HG03342 (cell line): ENCODE results near the gene TNIK.
"Not testable (repeated sequence)": the region's sequence is repeated elsewhere in the genome, so short reads cannot be mapped to it uniquely, and the experiment has no call there.

Experiments
- ATAC-seq: cut with Tn5 transposase; IDR thresholded peaks from one replicate; pipeline ENCODE4 v1.9.1; 2021; ENCODE audit warnings: mild to moderate bottlenecking, moderate library complexity; ENCODE audit not compliant: unreplicated experiment

Gene TNIK

DNA sequence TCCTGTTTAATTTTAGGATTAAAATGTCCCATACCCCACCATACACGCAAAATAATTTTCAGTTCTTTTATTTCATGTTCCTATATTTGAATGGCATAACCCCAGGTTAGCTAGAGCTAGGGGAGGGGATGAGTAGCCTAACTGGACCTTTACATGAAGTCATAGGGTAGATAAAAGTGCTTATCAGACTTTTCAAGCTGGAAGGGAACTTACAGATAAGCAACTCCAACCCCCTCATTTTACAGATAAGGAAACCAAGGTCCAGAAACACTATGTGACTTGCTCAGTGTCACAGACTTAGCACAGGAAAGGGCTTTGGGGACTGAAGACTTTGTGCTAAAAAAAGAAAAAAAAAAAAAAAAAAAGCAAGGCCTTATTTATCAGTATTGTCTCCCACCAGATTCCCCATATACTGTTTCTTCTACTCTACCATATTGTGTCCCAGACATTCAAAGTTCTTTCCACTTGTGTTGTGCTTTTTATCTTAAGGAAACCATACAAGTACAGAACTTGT, 10.6 kb upstream of the TNIK start:
- ATAC-seq, result no peak

DNA sequence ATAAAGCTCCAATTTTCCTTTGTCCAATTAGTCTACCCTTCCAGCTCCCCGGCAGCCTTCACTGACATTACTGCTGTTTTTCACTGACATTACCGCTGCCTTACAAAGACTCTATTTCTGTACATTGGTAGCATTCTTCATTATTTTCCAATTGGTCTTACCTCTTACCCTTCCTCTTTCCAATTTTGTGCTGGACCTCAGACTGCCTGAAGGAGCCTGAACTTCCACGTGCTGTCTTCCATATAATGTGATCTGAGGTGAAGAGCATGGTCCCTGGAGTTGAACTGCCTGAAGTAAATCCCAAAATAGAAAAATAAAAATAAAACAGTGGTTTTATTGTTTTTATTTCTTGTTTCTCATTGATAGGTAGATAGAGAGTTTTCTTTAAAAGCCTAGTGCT, 9.2 kb upstream of the TNIK start:
- no peak for ATAC-seq

DNA sequence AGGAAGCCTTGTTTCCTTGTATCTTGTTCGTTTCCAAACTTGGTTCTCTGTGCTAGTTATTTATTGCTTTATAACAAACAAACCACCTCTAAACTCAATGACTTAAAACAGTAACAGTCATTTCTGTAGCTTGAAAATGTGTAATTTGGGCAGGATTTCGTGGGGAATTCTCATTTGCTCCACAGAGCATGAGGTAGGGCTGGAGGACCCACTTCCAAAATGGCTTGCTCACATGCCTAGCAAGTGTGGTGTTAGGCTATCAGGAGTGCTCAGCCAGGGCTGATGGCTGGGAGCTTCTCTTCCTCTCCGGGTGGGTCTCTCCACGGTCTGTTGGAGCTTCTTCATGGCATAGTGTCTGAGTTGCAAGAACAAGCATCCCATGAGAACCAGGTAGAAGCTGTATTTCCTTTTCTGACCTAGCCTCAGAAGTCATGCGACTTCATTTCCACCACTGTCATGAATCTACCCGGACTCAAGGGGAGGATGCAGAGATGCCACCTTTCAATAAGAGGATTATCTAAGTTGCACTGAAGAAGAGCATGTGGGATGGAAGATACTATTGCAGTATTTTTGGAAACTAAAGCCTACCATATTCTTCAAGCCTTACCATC, 8.2 kb upstream of the TNIK start:
- no peak for ATAC-seq

DNA sequence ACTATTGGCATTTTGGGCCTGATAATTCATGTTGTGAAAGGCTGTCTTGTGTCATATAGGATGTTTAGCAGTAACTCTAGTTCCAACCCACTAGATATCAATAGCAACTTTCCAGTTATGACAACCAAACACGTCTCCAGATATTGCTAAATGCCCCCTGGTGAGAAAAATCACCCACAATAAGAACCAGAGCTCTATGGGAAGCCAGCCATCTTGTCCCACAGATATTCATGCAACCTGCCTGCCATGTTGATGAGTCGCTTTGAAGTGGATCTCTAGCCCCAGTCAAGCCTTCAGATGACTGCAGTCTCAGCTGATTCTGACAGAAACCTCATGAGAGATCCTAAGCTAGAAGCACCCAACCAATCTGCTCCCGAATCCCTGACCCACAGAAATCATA, 5.6 kb upstream of the TNIK start:
- ATAC-seq, result no peak

DNA sequence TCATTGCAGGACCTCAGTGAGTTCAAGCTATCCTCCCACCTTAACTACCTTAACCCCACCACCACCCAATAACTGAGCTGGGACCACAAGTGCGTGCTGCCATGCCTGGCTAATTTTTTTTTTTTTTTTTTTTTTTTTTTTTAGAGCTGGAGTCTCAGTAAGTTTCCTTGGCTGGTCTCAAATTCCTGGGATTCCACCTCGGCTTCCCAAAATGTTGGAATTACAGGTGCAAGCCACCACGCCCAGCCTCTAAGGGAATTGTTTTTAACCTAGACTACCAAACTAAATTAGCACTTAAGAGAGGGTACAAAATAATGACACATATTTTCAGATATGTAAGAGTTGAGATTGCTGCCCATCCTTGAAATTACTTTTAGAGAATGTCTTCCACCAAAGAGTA, 4.3 kb upstream of the TNIK start:
- ATAC-seq, result no peak

DNA sequence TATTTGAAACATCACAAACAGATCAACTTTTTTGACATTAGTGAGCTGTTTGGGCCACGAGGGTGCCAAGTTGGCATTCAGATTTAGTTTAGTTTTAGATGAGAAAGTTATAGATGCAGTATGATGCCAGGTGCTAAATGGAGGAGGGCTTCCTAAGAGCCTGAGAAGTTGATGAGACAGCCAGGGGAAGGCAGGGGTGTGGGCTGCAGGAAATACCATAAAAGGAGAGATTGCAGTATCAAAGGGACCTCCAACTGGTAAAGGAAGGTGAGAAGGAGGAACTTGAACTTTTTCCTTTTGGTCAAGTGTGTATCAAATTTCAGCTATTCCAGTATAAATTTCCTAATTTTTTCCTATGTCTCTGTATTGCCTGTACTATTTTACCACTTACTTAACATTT, 2.0 kb upstream of the TNIK start:
- no peak for ATAC-seq

DNA sequence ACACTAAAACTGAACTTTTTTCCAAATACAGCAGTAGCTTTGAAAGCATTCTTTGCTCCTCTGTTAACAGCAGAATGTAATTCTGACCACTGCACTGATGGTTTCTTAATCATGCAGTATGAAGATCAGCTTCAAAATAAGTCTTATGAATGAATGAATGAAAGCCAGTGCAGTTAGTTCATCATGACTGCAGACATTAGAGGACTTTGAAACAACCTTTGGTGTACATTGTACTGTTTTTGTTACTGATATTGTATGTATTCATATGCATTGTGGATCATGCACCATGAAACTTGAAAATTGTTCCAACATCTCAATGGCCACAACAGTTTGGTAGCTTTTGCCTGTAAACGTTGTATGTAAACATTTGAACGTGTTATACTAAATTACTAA, 1.3 kb upstream of the TNIK start:
- ATAC-seq, result no peak

DNA sequence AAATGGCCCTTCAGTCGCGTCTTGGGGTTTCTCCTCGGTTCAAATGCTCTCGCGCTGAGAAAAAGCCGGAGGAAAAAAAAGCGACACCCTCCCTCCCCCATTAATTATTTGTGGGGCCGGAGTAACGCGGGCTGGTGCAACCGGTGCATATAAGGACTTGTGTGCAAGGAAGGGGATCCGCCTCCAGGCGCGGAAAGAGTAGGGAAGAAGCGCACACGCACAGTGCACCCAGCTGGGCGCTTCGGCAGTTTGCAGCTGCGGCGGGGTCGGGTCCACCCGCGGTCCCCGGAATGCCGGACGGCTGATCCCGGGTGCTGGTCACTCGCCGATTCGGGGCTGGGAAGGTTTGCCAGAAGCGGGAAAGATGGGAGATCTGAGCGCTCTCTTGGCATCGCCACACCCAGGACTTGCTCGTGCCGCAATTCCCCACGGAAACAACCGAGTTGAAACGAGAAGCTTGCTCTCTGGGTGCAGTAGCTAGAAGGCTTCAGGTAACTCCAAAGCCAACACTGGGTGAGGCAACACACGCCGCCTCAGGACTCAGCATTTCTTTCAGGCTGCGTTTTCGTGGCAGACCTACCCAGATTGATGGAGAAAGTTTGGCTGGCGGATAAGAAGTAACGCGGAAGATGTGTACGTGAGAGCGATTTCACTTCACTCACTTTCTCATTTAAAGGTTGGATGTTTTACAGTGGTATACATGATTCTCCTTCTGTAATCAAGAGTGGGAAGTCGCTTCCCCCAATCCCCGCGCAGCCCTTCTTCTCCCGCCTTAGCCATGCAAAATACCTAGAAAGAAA, 720 bp upstream of the TNIK start:
- peak; percentile 28 for ATAC-seq

DNA sequence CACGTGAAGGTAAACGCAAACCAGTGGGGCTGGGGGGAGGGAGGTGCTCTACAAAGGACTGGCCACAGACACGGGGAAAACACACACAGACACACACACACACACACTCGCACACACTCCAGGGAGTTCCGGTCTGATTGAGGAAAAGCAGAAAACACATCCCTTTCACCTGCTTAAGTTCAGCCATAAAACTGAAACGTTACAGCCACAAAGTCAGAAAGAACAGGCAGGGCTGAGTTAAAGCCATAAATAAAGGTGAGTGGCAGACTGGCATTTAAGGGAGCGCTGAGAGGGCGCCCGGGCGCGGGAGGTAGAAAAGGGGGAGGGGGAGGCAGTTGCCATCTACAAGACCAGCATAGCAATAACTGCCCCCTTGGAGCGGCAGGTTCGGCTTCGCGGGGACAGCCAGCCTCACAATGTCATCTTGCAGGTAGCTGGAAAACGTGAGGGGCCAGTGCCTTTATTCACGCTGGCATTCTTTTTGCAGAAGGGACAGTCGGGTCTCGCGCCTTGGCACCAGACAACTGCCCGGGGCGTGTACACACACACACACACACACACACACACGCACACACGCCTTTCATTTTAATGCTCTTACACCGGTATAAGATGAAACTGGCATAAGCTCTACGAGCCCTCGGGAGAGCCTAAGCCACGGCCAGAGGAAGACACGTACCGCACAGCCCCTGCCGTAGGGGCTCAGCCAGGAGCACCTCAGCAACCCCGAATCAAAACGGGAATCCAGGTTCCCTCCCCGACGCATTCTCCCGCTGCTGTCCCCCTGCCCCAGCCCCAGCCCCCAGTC, 866 bp downstream of the TNIK start:
- no peak for ATAC-seq

DNA sequence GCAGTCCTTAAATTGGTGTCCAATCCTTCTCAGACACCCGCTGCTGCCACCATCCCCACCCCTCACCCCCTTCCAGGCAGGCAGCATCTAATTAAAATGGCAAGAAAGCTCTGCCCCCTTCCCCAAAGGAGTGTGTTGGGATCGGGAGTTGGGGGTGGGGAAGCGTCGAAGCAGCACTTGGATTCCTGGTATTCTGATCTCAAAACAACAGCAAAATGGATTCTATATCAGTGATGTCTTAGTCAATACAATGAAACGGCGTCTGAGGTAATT, 1.4 kb downstream of the TNIK start:
- no peak for ATAC-seq

DNA sequence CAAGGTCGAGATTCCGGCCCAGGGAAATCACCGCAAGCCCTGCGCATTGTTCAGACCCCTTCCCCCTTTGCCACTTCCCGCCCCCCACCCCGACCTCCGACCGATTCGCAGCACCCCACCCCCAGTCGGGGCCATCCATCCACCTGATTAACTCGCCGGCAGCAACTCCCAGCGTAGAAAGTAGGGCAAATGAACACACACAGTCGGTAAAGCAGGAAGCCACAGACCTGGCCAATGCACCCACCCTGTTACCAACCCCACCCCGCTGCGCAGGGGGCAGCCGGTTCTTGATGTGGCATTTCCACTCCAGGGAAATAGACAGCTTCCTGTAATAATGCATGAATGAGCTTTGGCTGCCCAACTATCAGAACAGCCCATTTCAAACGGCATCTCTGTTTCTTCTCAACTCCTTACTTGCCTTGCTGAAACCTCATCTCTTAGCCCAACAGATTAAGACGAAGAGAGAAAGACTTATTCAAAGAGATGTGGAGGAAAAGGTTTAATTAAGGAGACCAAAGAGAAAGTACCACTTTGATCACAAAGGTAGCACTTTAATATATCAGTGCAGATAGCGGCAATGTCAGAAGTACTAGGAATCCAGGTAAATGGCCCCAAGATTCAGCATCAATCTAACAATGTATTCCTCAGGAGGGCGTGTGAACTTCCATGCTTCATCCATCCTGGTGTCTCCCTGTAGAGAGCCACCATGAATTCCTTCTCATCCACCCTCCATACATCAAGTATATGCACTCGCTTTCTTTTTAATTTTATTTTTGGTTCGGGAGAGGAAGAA, 1.9 kb downstream of the TNIK start:
- no peak for ATAC-seq

DNA sequence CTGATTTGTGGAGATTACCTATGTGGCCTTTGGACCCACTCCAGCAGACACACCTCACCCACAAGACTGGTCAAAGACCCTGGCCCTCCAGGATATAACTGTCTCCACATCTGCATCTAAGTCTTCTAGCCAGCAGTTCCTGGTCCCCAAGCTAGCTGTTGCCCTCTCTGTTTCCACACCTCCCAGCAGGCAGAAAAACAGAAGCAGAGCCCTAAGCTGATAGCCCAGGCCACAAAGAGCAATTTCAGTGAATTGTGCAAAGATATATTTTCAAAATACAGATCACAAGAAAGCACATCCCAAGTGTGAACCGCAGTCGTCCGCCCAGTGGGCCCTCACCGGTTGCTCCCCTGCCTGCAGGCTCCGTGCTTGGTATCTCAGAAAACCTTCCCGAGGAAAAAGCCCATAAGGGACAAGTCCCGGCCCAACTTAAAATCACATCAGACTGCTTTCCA, 2.6 kb downstream of the TNIK start:
- no peak for ATAC-seq

DNA sequence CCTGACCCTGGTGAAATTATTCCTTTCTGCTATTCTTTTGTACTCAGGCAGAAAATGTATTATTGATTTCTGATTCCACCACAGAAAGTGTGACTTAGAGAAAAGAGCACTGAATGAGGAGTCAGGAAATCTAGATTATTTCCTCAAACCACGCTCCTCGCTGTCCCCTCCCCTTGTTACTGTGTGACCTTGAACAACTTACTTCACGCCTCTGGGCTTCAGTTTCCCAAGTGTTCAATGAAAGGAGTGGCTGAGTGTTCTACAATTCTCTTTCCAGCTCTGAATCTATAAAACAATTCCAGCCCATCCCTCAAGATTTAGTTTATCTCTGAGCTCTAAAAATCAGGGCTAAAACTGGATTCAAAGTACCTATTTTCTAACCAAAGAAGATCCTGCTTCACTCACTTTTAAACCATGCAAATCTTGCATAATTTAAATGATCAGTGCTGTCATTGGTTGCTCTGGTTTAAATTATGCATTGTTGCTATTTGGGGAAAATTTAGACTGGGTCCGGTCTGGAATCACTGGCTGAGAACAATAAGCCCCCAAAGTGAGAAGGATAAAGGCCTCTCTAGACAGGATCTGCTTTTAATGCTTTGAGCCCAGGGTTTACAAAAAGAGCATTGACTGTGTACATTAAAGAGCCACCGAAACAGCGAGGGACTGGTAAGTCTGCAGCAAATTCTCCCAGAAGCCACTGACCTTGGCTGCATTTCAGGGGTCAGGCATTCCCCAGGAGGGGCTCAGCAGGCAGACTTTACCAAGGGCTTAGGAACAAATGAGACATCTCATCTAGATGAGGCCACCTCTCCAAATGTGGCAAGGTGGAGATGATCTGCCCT, 3.2 kb downstream of the TNIK start:
- no peak for ATAC-seq

DNA sequence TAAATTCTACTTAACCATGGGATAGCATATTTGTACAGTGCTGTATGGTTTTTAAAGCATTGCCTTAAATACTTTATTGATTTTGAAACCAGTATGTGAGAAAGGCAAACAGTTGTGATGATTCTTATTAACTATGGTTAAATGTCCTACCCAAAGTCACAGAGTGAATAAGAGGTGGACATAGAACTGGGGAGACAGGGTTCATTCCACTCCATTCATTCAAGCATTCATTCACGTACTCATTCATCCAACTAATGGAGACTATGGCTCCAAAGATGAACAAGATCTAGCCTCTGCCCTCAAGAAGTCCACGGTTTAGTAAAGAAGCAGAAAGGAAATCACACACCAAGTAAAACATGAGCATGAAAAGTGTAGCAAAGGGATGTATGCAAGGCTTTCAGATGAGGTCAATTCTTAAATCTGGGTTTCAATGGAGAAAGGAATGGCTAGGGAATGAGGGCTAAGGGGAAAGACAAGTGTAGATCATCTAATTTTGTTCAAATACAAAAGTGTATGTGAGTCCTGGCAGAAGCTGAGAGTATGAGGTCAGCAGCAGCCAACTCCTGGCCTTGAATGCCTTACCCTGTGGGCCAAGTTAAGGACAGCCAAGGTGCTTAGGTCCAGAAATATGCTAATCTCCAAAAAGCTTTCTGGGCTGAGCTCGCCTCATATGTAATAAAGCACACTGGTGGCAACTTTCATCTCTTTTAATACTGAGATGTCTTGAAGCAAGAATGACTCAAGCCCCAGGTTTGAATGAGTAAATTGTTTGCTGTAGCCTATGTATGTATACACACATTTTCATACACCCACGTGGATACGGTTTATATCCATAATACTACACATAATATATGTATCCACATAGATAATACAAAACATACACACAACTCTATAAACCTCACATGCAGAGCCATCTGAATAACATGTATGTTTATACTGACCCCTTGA, 4.3 kb downstream of the TNIK start:
- ATAC-seq, result no peak

DNA sequence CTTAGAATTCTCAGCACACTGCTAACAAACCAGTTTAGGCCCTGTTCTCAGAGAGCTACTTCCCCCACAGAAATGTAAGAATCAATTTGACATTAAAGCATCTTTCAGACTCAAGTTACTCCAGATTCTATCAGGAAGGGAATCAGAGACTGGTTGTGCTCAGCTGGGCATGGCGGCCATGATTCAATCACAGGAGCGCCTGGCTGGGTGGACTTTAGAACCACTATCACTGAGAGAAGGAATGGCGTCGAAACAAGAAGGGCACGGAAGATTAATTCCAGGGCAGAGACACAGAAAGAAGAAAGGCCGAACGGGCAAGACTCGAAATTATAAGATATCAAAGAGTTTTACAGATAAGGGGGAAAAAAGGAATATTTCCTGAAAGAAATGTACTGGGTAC, 6.2 kb downstream of the TNIK start:
- no peak for ATAC-seq

DNA sequence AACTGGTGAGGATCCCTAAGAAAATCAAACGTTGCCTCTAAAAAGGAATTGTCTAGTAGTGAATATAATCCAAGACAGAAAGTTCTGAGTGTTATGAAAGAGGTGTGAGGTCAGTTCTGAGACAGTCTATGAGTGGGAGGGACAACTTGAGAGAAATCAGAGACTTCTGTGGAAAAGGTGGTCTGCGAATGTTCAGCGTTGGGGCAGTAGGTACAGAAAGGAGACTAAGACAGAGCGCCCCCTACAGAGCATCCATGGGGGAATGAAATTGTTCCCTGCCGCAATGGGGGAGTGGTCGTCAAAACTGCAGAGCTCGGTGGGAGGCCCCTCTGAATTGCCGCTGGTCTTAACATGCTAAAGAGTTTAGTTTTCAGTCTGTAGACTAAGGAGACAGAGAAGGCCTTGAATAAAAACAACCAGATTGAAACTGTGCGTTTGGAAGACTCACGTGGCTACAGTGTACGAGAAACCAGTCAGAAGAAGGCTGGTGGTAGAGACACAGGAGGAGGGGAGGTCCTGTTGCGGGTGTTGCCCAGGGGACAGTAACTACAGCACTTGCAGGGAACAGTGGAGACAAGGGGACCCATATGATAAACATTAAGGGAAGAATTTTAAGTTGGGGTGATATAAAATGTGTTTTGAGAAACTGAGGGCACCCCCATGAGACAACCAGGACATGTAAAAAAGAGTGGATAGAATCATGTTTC, 6.9 kb downstream of the TNIK start:
- no peak for ATAC-seq

DNA sequence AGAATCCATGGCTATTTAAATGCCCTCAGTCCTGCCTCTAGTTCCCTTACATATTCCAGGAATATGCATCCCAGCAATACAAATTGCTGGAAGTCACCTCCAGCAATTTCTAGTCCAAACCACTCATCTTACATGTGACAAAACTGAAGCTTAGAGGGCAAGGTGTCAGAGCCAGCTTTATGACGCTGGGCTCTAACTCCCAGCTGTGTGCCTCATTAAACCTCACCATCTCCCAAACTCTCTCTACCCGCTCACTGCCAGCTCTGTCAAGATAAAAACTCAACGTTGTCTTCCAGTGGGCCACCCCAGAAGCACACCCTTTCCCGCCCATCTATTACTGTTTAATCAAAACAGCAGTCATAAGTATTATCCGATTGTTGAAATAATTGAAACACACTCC, 7.9 kb downstream of the TNIK start:
- no peak for ATAC-seq

DNA sequence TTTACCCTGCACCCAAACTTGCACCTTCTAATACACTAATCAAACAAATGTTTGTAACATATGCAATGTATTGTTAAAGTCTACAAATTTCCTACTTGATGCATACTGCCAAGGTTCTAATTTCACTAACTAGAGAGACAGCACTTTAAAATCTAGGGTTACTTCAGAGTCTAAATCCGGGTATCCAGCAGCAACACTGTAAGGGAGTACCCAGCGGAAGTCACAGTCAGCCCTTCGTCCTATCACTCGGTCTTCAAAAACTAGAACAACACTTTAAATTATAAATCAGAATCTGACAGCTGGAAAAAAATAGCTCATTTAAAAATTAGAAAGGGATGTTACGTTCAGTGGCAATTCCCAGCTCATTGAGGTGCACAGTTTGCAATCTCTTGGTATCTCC, 8.3 kb downstream of the TNIK start:
- no peak for ATAC-seq

DNA sequence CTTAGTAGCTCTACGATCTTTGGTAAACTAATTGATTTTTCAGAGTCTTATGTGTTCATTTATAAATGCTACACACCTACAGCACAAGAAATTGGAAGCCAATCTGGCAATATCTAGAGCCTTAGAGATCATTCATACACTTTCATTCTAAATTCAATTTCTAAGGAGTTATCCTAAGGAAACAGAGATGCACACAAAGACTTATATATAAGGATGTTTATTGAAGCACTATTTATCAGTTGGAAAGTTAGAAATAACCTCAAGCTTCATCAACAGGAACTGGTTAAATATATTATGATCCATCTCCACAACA, 12.7 kb downstream of the TNIK start:
- not testable (repeated sequence) for ATAC-seq
